Measurements from ENCODE around the gene RTTN.
"Not testable (repeated sequence)": the region's sequence is repeated elsewhere in the genome, so short reads cannot be mapped to it uniquely, and the experiment has no call there.

DNA sequence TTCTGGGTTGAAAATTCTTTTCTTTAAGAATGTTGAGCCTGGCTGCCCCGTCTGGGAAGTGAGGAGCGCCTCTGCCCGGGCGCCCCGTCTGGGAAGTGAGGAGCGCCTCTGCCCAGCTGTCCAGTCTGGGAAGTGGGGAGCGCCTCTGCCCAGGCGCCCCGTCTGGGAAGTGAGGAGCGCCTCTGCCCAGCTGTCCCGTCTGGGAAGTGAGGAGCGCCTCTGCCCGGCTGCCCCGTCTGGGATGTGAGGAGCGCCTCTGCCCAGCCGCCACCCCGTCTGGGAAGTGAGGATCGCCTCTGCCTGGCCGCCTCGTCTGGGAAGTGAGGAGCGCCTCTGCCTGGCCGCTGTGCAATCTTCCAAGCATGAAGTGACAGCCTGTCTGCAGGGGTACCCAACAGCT lies 102.6 kb downstream of the RTTN start:
- TF ChIP-seq POLR2A (IDR thresholded peaks at IDR 0.05; ENCODE audit: low read depth, low read length); CHD1 (IDR thresholded peaks at IDR 0.05; ENCODE audit: low read depth, low read length); RFX5 (IDR thresholded peaks at IDR 0.05; ENCODE audit: low read depth, low read length); CEBPB (IDR thresholded peaks at IDR 0.05; ENCODE audit: low read depth, low read length); MAFK (IDR thresholded peaks at IDR 0.05; ENCODE audit: low read depth, low read length); FOS (IDR thresholded peaks at IDR 0.05; ENCODE audit: low read depth, low read length); RCOR1 (IDR thresholded peaks at IDR 0.05; ENCODE audit: insufficient replicate concordance, low read length): not testable (repeated sequence)
- TF ChIP-seq, protein P1, sequence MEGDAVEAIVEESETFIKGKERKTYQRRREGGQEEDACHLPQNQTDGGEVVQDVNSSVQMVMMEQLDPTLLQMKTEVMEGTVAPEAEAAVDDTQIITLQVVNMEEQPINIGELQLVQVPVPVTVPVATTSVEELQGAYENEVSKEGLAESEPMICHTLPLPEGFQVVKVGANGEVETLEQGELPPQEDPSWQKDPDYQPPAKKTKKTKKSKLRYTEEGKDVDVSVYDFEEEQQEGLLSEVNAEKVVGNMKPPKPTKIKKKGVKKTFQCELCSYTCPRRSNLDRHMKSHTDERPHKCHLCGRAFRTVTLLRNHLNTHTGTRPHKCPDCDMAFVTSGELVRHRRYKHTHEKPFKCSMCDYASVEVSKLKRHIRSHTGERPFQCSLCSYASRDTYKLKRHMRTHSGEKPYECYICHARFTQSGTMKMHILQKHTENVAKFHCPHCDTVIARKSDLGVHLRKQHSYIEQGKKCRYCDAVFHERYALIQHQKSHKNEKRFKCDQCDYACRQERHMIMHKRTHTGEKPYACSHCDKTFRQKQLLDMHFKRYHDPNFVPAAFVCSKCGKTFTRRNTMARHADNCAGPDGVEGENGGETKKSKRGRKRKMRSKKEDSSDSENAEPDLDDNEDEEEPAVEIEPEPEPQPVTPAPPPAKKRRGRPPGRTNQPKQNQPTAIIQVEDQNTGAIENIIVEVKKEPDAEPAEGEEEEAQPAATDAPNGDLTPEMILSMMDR (conservative IDR thresholded peaks at IDR 0.05; ENCODE audit: low read depth, low read length): not testable (repeated sequence)
- TF ChIP-seq, protein P2, sequence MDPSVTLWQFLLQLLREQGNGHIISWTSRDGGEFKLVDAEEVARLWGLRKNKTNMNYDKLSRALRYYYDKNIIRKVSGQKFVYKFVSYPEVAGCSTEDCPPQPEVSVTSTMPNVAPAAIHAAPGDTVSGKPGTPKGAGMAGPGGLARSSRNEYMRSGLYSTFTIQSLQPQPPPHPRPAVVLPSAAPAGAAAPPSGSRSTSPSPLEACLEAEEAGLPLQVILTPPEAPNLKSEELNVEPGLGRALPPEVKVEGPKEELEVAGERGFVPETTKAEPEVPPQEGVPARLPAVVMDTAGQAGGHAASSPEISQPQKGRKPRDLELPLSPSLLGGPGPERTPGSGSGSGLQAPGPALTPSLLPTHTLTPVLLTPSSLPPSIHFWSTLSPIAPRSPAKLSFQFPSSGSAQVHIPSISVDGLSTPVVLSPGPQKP (IDR thresholded peaks at IDR 0.05; ENCODE audit: borderline replicate concordance, low read depth, low read length): not testable (repeated sequence)
